ENCODE data around the gene PCDHGA3.

The PCDHGA3 gene

GRCh38 chr5:141319202-141319601 is 24.4 kb upstream of the PCDHGA3 start:
- peak overlapping the region; percentile 100 for H3K4me3 ChIP-seq (ENCODE audit: low read depth, low read length)
- no peaks in the 10 kb centered on the region for H3K4me1 ChIP-seq
- peaks cover 11% of the 10 kb centered on the region for H3K9me3 ChIP-seq
- no peaks in the 10 kb centered on the region for H3K27me3 ChIP-seq
- H3K36me3 ChIP-seq: peaks cover 54% of the 10 kb centered on the region
- no peak for TF ChIP-seq CTCF (IDR thresholded peaks at IDR 0.05; ENCODE audit: low read depth, low read length)
- no peak for DNase-seq

- Histone ChIP-seq H3K9me3 (peaks cover 11% of the 10 kb centered on the region), H3K4me1 (no peaks in the 10 kb centered on the region), H3K27me3 (no peaks in the 10 kb centered on the region), H3K36me3 (peaks cover 53% of the 10 kb centered on the region), H3K4me3 (ENCODE audit: low read depth, low read length) (peak overlapping the region; percentile 100)
- no peak for TF ChIP-seq CTCF (IDR thresholded peaks at IDR 0.05; ENCODE audit: low read depth, low read length)
- no peak for DNase-seq
These were observed 23.9 kb upstream of the PCDHGA3 start for GRCh38 chr5:141319699-141320098.

GRCh38 chr5:141320225-141321169 is 23.1 kb upstream of the PCDHGA3 start, which contains the start of gene TAF7:
TSS of gene TAF7 (minus strand) at chr5:141320784. CDS start at chr5:141320044, 740 bp downstream.
- Histone ChIP-seq H3K27me3 (no peaks in the 10 kb centered on the region), H3K4me3 (ENCODE audit: low read depth, low read length) (peak within 1 kb of the TSS; percentile 100), H3K4me1 (no peaks in the 10 kb centered on the region), H3K9me3 (peaks cover 11% of the 10 kb centered on the region), H3K36me3 (peaks cover 45% of the 10 kb centered on the region)
- peak; percentile 96 for DNase-seq
- TF ChIP-seq CTCF (IDR thresholded peaks at IDR 0.05; ENCODE audit: low read depth, low read length): peak; percentile 93

GRCh38 chr5:141322261-141322660 is 21.4 kb upstream of the PCDHGA3 start:
- DNase-seq: no peak
- no peak for TF ChIP-seq CTCF (IDR thresholded peaks at IDR 0.05; ENCODE audit: low read depth, low read length)
- no peaks in the 10 kb centered on the region for H3K27me3 ChIP-seq
- peaks cover 11% of the 10 kb centered on the region for H3K9me3 ChIP-seq
- peaks cover 28% of the 10 kb centered on the region for H3K36me3 ChIP-seq
- no peaks in the 10 kb centered on the region for H3K4me1 ChIP-seq
- no peak overlapping the region for H3K4me3 ChIP-seq (ENCODE audit: low read depth, low read length)

GRCh38 chr5:141326088-141326854 is 17.4 kb upstream of the PCDHGA3 start:
- TF ChIP-seq CTCF (IDR thresholded peaks at IDR 0.05; ENCODE audit: low read depth, low read length): peak; percentile 42
- H3K27me3 ChIP-seq: no peaks in the 10 kb centered on the region
- peak; percentile 43 for DNase-seq
- no peaks in the 10 kb centered on the region for H3K9me3 ChIP-seq
- H3K4me1 ChIP-seq: no peaks in the 10 kb centered on the region
- no peak overlapping the region for H3K4me3 ChIP-seq (ENCODE audit: low read depth, low read length)
- no peaks in the 10 kb centered on the region for H3K36me3 ChIP-seq

Data from BE2C (cell line).